Esophagus squamous epithelium (tissue), 4 donors: ENCODE data around the gene GPR21.

ENCODE experiments used
- POLR2A ChIP-seq, 4 donors: fragments of 450-650 bp; IDR thresholded peaks; one replicate each; pipeline ENCODE4 v1.6.1; 2017; ENCODE audit warnings: antibody characterized with exemption in 4 of 4, mild to moderate bottlenecking in 4 of 4, moderate library complexity in 3 of 4
- TF ChIP-seq, protein P1 (sequence below), 6 experiments: fragments of 450-650 bp in 4 of 6; fragments of 200-600 bp in 2 of 6; sonication (generic) in 2 of 6; IDR thresholded peaks; one replicate each; pipeline ENCODE4 v1.5.1; 2016 to 2019; ENCODE audit warnings: antibody characterized with exemption in 6 of 6, mild to moderate bottlenecking in 4 of 6, moderate library complexity in 4 of 6

DNA sequence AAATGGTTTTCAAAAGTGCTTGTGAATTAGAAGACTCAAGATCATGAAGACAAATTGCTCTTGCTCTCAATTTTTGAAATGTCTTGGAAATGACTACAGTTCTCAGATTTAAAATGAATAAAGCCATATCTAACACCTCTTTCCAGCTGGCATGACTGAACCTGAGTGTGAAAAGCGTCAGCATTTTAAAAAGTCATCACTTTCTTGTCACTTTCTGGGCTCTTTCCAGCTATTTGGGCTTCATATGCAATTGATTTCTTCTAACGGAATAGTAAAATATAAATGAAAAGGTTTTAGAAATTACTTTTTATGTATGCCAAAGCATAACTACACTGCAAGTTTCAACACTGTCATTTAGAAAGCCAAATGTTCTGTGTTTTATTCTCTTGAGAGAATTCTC lies 2.3 kb downstream of the GPR21 start:
- TF ChIP-seq, protein P1, sequence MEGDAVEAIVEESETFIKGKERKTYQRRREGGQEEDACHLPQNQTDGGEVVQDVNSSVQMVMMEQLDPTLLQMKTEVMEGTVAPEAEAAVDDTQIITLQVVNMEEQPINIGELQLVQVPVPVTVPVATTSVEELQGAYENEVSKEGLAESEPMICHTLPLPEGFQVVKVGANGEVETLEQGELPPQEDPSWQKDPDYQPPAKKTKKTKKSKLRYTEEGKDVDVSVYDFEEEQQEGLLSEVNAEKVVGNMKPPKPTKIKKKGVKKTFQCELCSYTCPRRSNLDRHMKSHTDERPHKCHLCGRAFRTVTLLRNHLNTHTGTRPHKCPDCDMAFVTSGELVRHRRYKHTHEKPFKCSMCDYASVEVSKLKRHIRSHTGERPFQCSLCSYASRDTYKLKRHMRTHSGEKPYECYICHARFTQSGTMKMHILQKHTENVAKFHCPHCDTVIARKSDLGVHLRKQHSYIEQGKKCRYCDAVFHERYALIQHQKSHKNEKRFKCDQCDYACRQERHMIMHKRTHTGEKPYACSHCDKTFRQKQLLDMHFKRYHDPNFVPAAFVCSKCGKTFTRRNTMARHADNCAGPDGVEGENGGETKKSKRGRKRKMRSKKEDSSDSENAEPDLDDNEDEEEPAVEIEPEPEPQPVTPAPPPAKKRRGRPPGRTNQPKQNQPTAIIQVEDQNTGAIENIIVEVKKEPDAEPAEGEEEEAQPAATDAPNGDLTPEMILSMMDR (IDR thresholded peaks at IDR 0.05), result no peak
- TF ChIP-seq POLR2A (IDR thresholded peaks at IDR 0.05), result no peak
